K562 (cell line): ENCODE results near the gene LSM4. TPM values are rescaled to one million over a fixed set of nuclear protein-coding genes. Genes with fewer than 3 reads are reported as not detected.

Experiments
- CTCFL ChIP-seq: IDR thresholded peaks from 2 replicates; pipeline ENCODE4 v1.6.1; 2011; ENCODE audit warnings: borderline replicate concordance, low read depth, mild to moderate bottlenecking, moderate library complexity, low read length; ENCODE audit not compliant: insufficient read depth, poor library complexity, severe bottlenecking
- E2F1 ChIP-seq: sonication (generic); formaldehyde crosslinking; IDR thresholded peaks from 2 replicates; pipeline ENCODE4 v1.8.1; 2023; ENCODE audit warnings: mild to moderate bottlenecking, missing genetic modification reagents, moderate library complexity
- EHMT2 ChIP-seq: fragments of 450-650 bp; IDR thresholded peaks from 2 replicates; pipeline ENCODE4 v1.6.1; 2018; ENCODE audit warnings: antibody characterized with exemption
- GABPB2 ChIP-seq: fragments of 250-450 bp; sonication (Bioruptor Pico); conservative IDR thresholded peaks from 2 replicates; pipeline ENCODE4 v1.5.1; 2021; ENCODE audit warnings: mild to moderate bottlenecking
- HMBOX1 ChIP-seq: sonication (generic); IDR thresholded peaks from 2 replicates; pipeline ENCODE4 v1.6.1; 2016
- HNRNPK ChIP-seq: fragments of 200-400 bp; formaldehyde crosslinking; IDR thresholded peaks from one replicate; pipeline ENCODE4 v1.6.1; 2018; ENCODE audit warnings: mild to moderate bottlenecking, low read depth, low read length; ENCODE audit not compliant: poor library complexity, severe bottlenecking
- ILF3 ChIP-seq: fragments of 450-650 bp; IDR thresholded peaks from 2 replicates; pipeline ENCODE4 v1.6.1; 2018; ENCODE audit warnings: antibody characterized with exemption, mild to moderate bottlenecking, moderate library complexity, borderline replicate concordance
- LARP7 ChIP-seq: fragments of 450-650 bp; IDR thresholded peaks from 2 replicates; pipeline ENCODE4 v1.6.1; 2016
- LCOR ChIP-seq: sonication (generic); formaldehyde crosslinking; IDR thresholded peaks from 2 replicates; pipeline ENCODE4 v1.8.0; 2022; ENCODE audit warnings: mild to moderate bottlenecking, missing genetic modification reagents
- MCM7 ChIP-seq, 2 experiments: fragments of 450-650 bp; IDR thresholded peaks; 2 replicates each; pipeline ENCODE4 v1.6.1; 2016 to 2018
- MXI1 ChIP-seq: IDR thresholded peaks from 2 replicates; pipeline ENCODE4 v1.6.1; 2011; ENCODE audit warnings: low read depth, mild to moderate bottlenecking, improper control_type of control experiment, low read length
- NCOR1 ChIP-seq: fragments of 450-650 bp; IDR thresholded peaks from 2 replicates; pipeline ENCODE4 v1.6.1; 2016; ENCODE audit warnings: mild to moderate bottlenecking, moderate library complexity
- NFATC3 ChIP-seq: fragments of 450-650 bp; IDR thresholded peaks from 2 replicates; pipeline ENCODE4 v1.6.1; 2017; ENCODE audit warnings: mild to moderate bottlenecking
- NR2F6 ChIP-seq: fragments of 450-650 bp; formaldehyde crosslinking; IDR thresholded peaks from 2 replicates; pipeline ENCODE4 v1.4.0; 2020; ENCODE audit warnings: mild to moderate bottlenecking
- SMARCE1 ChIP-seq: fragments of 450-650 bp; IDR thresholded peaks from 2 replicates; pipeline ENCODE4 v1.7.1; 2016; ENCODE audit warnings: mild to moderate bottlenecking
- STAT5B ChIP-seq: fragments of 250-450 bp; sonication (Bioruptor Pico); IDR thresholded peaks from 2 replicates; pipeline ENCODE4 v1.8.0; 2021; ENCODE audit warnings: mild to moderate bottlenecking, inconsistent platforms
- THRB ChIP-seq: fragments of 450-650 bp; formaldehyde crosslinking; conservative IDR thresholded peaks from 2 replicates; pipeline ENCODE4 v1.4.0; 2022; ENCODE audit warnings: mild to moderate bottlenecking, missing genetic modification characterization
- ZBTB7A ChIP-seq: IDR thresholded peaks from 2 replicates; pipeline ENCODE4 v1.6.1; 2011; ENCODE audit warnings: low read depth, mild to moderate bottlenecking, low read length, moderate library complexity, borderline replicate concordance; ENCODE audit not compliant: control insufficient read depth
- ZFPM2 ChIP-seq: fragments of 250-450 bp; sonication (Bioruptor Pico); IDR thresholded peaks from 2 replicates; pipeline ENCODE4 v1.5.1; 2022; ENCODE audit warnings: mild to moderate bottlenecking
- ZNF384 ChIP-seq: IDR thresholded peaks from 2 replicates; pipeline ENCODE4 v1.6.1; 2012; ENCODE audit warnings: low read depth, low read length, improper control_type of control experiment
- ZNF79 ChIP-seq: fragments of 250-450 bp; sonication (Bioruptor Pico); IDR thresholded peaks from 2 replicates; pipeline ENCODE4 v1.4.0; 2020; ENCODE audit warnings: low read depth, mild to moderate bottlenecking, moderate library complexity
- polyA plus RNA-seq, 8 experiments: library from polyadenylated mRNA; depleted of rRNA in 4 of 8; stranded (reverse) in 5 of 8; unstranded in 3 of 8; fragments of >200 nt; fragmentation: Nextera tagmentation in 2 of 8; fragmentation: Illumina TruSeq in 1 of 8; extraction: Ambion mirVana in 2 of 8; extraction: Trizol in 1 of 8; gene quantifications; 2 replicates each; pipeline versions ENCODE4 v1.2.1 to v1.2.3, GENCODE V29; 2011 to 2014; ENCODE audit warnings: inconsistent platforms in 1 of 8, missing spikeins in 1 of 8
- total RNA-seq, 7 experiments: library from RNA; depleted of rRNA in 6 of 7; stranded (reverse); fragments of >200 nt in 6 of 7; fragmentation: Illumina TruSeq in 2 of 7; extraction: Trizol in 2 of 7; gene quantifications; 2 replicates each; pipeline versions ENCODE4 v1.2.1 to v1.2.3, GENCODE V29; 2011 to 2021; ENCODE audit warnings: low replicate concordance in 1 of 7

Gene LSM4
- total and polyA plus RNA-seq, 9 of the 15 experiments (the other 6 are each of a cell fraction or from before 2014, with no cell fraction given): 11.9 to 763 (median 202) TPM

GRCh38 chr19:18340990-18341868 lies 18.4 kb upstream of the LSM4 start (continued):
- TF ChIP-seq HNRNPK (no peak), MXI1 (peak; percentile 29; the same call in 1 of the 2 replicates), ILF3 (no peak), STAT5B (CRISPR knock-in tag) (no peak), NCOR1 (0 out of 2 replicates have a peak, but pooled peaks have one; percentile 23), E2F1 (CRISPR knock-in tag) (no peak), MCM7 (IDR thresholded peaks at IDR 0.05) (no peak), ZNF384 (no peak), CTCFL (peak; percentile 39), LARP7 (no peak), THRB (CRISPR knock-in tag) (no peak), SMARCE1 (0 out of 2 replicates have a peak, but pooled peaks have one; percentile 21), GABPB2 (CRISPR knock-in tag) (no peak), ZFPM2 (CRISPR knock-in tag) (no peak), EHMT2 (no peak), NFATC3 (no peak), NR2F6 (CRISPR knock-in tag) (no peak), LCOR (CRISPR knock-in tag) (peak; percentile 31), ZBTB7A (peak; percentile 72), HMBOX1 (no peak), ZNF79 (CRISPR knock-in tag) (no peak)
